MCF 10A (cell line): Measurements from ENCODE around the gene SHISA3. TPM values are rescaled to one million over a fixed set of nuclear protein-coding genes. Genes with fewer than 3 reads are reported as not detected.

Experiments
- BruUV-seq: library from RNA; stranded (reverse); fragments of 400-500 nt; replicated peaks from 2 replicates; lab custom pipeline; 2021; lab: Mats Ljungman, UMichigan
- CTCF ChIA-PET: fragments of 300-600 bp; sonication (Branson Sonifier 250); formaldehyde crosslinking; extraction: SDS; loops from one replicate; lab custom pipeline; 2021; ENCODE audit warnings: antibody characterized with exemption, inconsistent platforms; lab: Yijun Ruan, JAX
- POLR2A ChIA-PET: fragments of 300-600, 350-650 bp; sonication (Branson Sonifier 250); formaldehyde crosslinking; extraction: SDS; loops from one replicate; lab custom pipeline; 2020; ENCODE audit warnings: antibody characterized with exemption, inconsistent platforms; lab: Yijun Ruan, JAX
- DNase-seq: peaks from one replicate; pipeline ENCODE4 v3.0.0-alpha.2; 2018; ENCODE audit not compliant: unreplicated experiment
- H3K27ac Mint-ChIP-seq: one replicate; pipeline ENCODE4 v1.8.0; 2022; ENCODE audit warnings: mild to moderate bottlenecking, low read depth, mixed read lengths; ENCODE audit not compliant: unreplicated experiment
- H3K27me3 Mint-ChIP-seq: one replicate; pipeline ENCODE4 v1.8.0; 2022; ENCODE audit warnings: mixed read lengths; ENCODE audit not compliant: insufficient read depth, unreplicated experiment
- H3K36me3 Mint-ChIP-seq: one replicate; pipeline ENCODE4 v1.8.0; 2022; ENCODE audit warnings: mild to moderate bottlenecking, moderate library complexity, mixed read lengths; ENCODE audit not compliant: insufficient read depth, unreplicated experiment
- H3K4me1 Mint-ChIP-seq: one replicate; pipeline ENCODE4 v1.8.0; 2022; ENCODE audit warnings: mixed read lengths; ENCODE audit not compliant: insufficient read depth, unreplicated experiment
- H3K4me3 Mint-ChIP-seq: one replicate; pipeline ENCODE4 v1.8.0; 2022; ENCODE audit warnings: mild to moderate bottlenecking, moderate library complexity, mixed read lengths; ENCODE audit not compliant: unreplicated experiment
- H3K9me3 Mint-ChIP-seq: one replicate; pipeline ENCODE4 v1.8.0; 2022; ENCODE audit warnings: mixed read lengths; ENCODE audit not compliant: unreplicated experiment
- CTCF ChIP-seq: fragments of 200-600 bp; IDR thresholded peaks from one replicate; pipeline ENCODE4 v1.8.0; 2022; ENCODE audit warnings: antibody characterized with exemption, mild to moderate bottlenecking; ENCODE audit not compliant: unreplicated experiment
- intact Hi-C: fragments of 100-400 bp; cut with micrococcal nuclease; formaldehyde crosslinking; loops from 2 replicates; pipeline ENCODE4 v1.14.1; 2022
- total RNA-seq: library from RNA; stranded (reverse); gene quantifications from 2 replicates; pipeline ENCODE4 v1.2.3, GENCODE V29; 2022

The SHISA3 gene
- total RNA-seq, 1 experiment from 2014 or later, result not detected

GRCh38 chr4:42350611-42351182 lies 46.6 kb upstream of the SHISA3 start:
- BruUV-seq, result no TSS peak
- TF ChIP-seq CTCF, result no peak

GRCh38 chr4:42352049-42352448 lies 45.2 kb upstream of the SHISA3 start:
- BruUV-seq, result no TSS peak
- ChIA-PET POLR2A (no interaction called here), CTCF (interaction anchor here (1.3 kb wide), 1 partner anchor 8 kb away, joined by 3 read pairs; no protein-coding TSS in a partner anchor)
- peaks cover 4% of the 10 kb centered on the region for H3K4me1 Mint-ChIP-seq
- peaks cover 5% of the 10 kb centered on the region for H3K36me3 Mint-ChIP-seq
- no peak overlapping the region for H3K27ac Mint-ChIP-seq
- no peaks in the 10 kb centered on the region for H3K27me3 Mint-ChIP-seq
- no peak for TF ChIP-seq CTCF
- H3K4me3 Mint-ChIP-seq, result no peak overlapping the region
- DNase-seq, result no peak
- H3K9me3 Mint-ChIP-seq, result no peaks in the 10 kb centered on the region
- intact Hi-C loops, result no loop called here

More at GRCh38 chr4:42350611-42351182, 46.6 kb upstream of the SHISA3 start:
- Mint-ChIP-seq H3K27me3 (no peaks in the 10 kb centered on the region), H3K9me3 (no peaks in the 10 kb centered on the region), H3K4me1 (peaks cover 4% of the 10 kb centered on the region), H3K36me3 (no peaks in the 10 kb centered on the region), H3K27ac (no peak overlapping the region), H3K4me3 (no peak overlapping the region)
- POLR2A ChIA-PET, result interaction anchor here (0.7 to 1.1 kb wide), 2 partner anchors 15 to 240 kb away, joined by 3 read pairs; no protein-coding TSS in a partner anchor
- no peak for DNase-seq
- intact Hi-C loops, result no loop called here
- CTCF ChIA-PET, result interaction anchor here (1.1 to 1.6 kb wide), 3 partner anchors 9 to 48 kb away, joined by 3 to 8 read pairs (median 3); no protein-coding TSS in a partner anchor

- H3K27ac Mint-ChIP-seq, result no peak overlapping the region
- intact Hi-C loops, result no loop called here
- ChIA-PET POLR2A (no interaction called here), CTCF (interaction anchor here (6.3 kb wide), 1 partner anchor 14 kb away, joined by 33 read pairs; no protein-coding TSS in a partner anchor)
- TF ChIP-seq CTCF, result no peak
- H3K4me3 Mint-ChIP-seq, result no peak overlapping the region
- H3K27me3 Mint-ChIP-seq, result no peaks in the 10 kb centered on the region
- BruUV-seq, result no TSS peak
- DNase-seq, result no peak
- no peaks in the 10 kb centered on the region for H3K9me3 Mint-ChIP-seq
- H3K4me1 Mint-ChIP-seq, result peaks cover 6% of the 10 kb centered on the region
- peaks cover 7% of the 10 kb centered on the region for H3K36me3 Mint-ChIP-seq
Observed at GRCh38 chr4:42357325-42357724, 40.0 kb upstream of the SHISA3 start.

- DNase-seq, result no peak
- H3K4me1 Mint-ChIP-seq, result peaks cover 6% of the 10 kb centered on the region
- no peak overlapping the region for H3K27ac Mint-ChIP-seq
- TF ChIP-seq CTCF, result no peak
- ChIA-PET POLR2A (no interaction called here), CTCF (interaction anchor here (0.5 to 1.5 kb wide), 5 partner anchors 8 to 160 kb away, joined by 3 to 4 read pairs (median 3); no protein-coding TSS in a partner anchor)
- intact Hi-C loops, result no loop called here
- H3K4me3 Mint-ChIP-seq, result peak overlapping the region; percentile 30
- H3K36me3 Mint-ChIP-seq, result peaks cover 7% of the 10 kb centered on the region
- no peaks in the 10 kb centered on the region for H3K27me3 Mint-ChIP-seq
- H3K9me3 Mint-ChIP-seq, result no peaks in the 10 kb centered on the region
- no TSS peak for BruUV-seq
Observed at GRCh38 chr4:42359711-42360110, 37.6 kb upstream of the SHISA3 start.
